ENCODE data around the gene GRK1. TPM values are rescaled to one million over a fixed set of nuclear protein-coding genes. Genes with fewer than 3 reads are reported as not detected.

The GRK1 gene
- total RNA-seq, 1 experiment from 2014 or later, result not detected

DNA sequence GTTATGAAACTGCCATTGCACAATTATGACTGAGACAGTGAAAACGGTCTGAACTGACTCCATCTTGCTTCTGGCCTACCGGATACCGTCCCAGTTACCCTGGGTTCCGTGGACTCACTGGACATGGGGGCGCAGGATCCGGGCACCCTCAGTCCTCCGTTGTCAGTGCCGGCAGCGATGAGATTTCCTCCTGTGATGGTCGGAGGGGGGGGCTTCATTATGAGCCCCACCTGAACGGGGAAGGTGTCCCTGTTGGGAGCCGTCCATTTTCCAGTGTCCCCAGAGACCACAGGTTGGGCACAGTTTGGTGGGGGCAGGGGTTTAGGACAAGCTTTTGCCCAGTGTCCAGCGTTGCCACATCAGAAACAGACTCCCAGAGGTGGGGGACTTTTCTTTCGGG is 115.5 kb downstream of the GRK1 start:
- Histone ChIP-seq H3K4me1 (replicated peaks; ENCODE audit: insufficient read depth) (peaks cover 29% of the 10 kb centered on the region), H3K9me2 (ENCODE audit: insufficient read depth) (no peaks in the 10 kb centered on the region), H3K9me3 (ENCODE audit: insufficient read depth, low read depth) (peaks cover 12% of the 10 kb centered on the region; the same call in 1 of the 2 replicates), H3K36me3 (ENCODE audit: low read depth) (no peaks in the 10 kb centered on the region), H3F3A (ENCODE audit: insufficient read depth, low read depth) (peaks cover 37% of the 10 kb centered on the region), H3K4me3 (no peak overlapping the region), H3K4me2 (no peak overlapping the region), H3K27me3 (ENCODE audit: insufficient read depth, low read depth) (peaks cover 23% of the 10 kb centered on the region), H2AFZ (no peak overlapping the region), H4K20me1 (ENCODE audit: insufficient read depth) (no peaks in the 10 kb centered on the region), H3K27ac (no peak overlapping the region), H3K79me2 (ENCODE audit: low read depth) (no peaks in the 10 kb centered on the region)
- CTCF ChIA-PET, result no interaction called here
- POLR2A ChIA-PET (ENCODE audit: unreplicated experiment), result no interaction called here
- TF ChIP-seq EZH2 (IDR thresholded peaks at IDR 0.05; ENCODE audit: low read depth), result no peak
- TF ChIP-seq, protein P1, sequence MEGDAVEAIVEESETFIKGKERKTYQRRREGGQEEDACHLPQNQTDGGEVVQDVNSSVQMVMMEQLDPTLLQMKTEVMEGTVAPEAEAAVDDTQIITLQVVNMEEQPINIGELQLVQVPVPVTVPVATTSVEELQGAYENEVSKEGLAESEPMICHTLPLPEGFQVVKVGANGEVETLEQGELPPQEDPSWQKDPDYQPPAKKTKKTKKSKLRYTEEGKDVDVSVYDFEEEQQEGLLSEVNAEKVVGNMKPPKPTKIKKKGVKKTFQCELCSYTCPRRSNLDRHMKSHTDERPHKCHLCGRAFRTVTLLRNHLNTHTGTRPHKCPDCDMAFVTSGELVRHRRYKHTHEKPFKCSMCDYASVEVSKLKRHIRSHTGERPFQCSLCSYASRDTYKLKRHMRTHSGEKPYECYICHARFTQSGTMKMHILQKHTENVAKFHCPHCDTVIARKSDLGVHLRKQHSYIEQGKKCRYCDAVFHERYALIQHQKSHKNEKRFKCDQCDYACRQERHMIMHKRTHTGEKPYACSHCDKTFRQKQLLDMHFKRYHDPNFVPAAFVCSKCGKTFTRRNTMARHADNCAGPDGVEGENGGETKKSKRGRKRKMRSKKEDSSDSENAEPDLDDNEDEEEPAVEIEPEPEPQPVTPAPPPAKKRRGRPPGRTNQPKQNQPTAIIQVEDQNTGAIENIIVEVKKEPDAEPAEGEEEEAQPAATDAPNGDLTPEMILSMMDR (conservative IDR thresholded peaks at IDR 0.05), result no peak
- DNase-seq, result no peak
- BruUV-seq (replicated peaks), result no TSS peak
- intact Hi-C loops (cut with micrococcal nuclease; ENCODE audit: unreplicated experiment), result no loop called here

DNA sequence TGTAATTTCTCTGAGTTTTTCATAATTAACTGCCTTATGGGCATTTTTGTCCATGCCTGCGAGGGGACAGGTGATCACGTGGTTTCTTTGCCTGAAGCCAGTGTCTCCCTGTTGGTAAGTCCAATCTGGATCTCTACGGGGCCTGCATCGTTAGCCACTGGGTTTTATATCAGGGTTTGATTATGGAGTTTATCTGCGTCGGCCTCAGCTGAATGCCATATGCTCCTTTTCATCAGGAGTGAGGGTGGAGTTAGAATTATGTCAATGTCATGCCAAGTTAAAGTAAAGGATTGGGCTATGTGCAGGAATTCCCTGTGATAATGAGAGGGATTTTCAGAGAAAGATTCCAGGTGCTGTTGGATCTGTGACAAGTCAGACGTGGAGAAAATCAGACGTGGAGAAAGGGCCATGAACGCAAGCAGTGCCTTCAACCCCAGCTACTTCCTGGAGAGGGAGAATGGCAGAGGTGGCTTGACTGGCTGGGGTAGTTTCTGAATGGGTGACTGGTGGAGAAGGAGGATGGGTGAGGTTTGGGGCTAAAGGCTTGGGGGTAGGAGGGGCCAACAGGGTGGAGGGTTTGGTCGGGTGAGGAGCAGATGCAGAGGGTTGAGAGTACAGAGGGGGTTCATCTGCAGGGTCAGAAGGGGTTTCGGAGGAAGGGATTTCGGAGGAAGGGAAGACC is 116.3 kb downstream of the GRK1 start:
- Histone ChIP-seq H3K4me3 (no peak overlapping the region), H3K27me3 (ENCODE audit: insufficient read depth, low read depth) (peaks cover 14% of the 10 kb centered on the region), H3K4me1 (replicated peaks; ENCODE audit: insufficient read depth) (peaks cover 29% of the 10 kb centered on the region), H3K79me2 (ENCODE audit: low read depth) (no peaks in the 10 kb centered on the region), H2AFZ (no peak overlapping the region), H4K20me1 (ENCODE audit: insufficient read depth) (no peaks in the 10 kb centered on the region), H3K9me3 (ENCODE audit: insufficient read depth, low read depth) (peaks cover 12% of the 10 kb centered on the region; the same call in 1 of the 2 replicates), H3F3A (ENCODE audit: insufficient read depth, low read depth) (peaks cover 37% of the 10 kb centered on the region), H3K36me3 (ENCODE audit: low read depth) (no peaks in the 10 kb centered on the region), H3K9me2 (ENCODE audit: insufficient read depth) (no peaks in the 10 kb centered on the region), H3K4me2 (no peak overlapping the region), H3K27ac (no peak overlapping the region)
- ChIA-PET CTCF (no interaction called here), POLR2A (ENCODE audit: unreplicated experiment) (no interaction called here)
- intact Hi-C loops (cut with micrococcal nuclease; ENCODE audit: unreplicated experiment), result no loop called here
- DNase-seq, result no peak
- no TSS peak for BruUV-seq (replicated peaks)
- TF ChIP-seq EZH2 (IDR thresholded peaks at IDR 0.05; ENCODE audit: low read depth), result no peak
- TF ChIP-seq, protein P1 (conservative IDR thresholded peaks at IDR 0.05), result no peak

DNA sequence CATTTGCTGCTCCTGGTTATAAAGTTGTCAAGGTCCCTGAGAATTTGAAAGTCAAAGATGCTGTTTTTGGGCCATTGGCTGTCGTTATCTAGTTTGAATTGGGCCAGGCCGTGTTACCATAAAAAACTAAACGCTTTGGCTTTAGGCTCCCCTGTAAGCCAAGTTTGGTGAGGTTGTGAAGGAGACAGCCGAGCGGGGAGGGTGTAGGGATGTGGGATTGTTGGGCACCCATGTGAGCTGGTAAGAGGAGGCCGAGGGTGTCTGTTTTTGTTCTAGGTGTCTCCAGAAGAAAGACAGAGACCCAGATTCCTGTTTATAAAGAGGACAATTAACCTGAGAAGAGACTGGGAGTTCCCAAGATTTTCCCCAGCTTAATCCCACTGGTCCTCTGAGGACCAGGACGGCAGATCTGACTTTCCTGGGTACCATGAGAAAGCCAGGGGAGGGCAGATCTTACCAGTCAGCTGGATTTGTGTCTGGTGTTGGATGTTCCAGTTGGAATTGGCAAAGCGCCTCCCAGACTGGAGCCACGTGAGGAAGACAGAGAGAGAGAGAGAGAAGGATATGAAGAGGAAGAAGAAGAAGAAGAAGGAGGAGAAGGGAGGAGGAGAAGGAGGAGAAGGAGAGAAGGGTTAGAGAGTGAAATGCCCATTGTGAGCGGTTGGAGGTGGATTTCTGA is 117.1 kb downstream of the GRK1 start:
- H3K79me2 ChIP-seq (ENCODE audit: low read depth), result no peaks in the 10 kb centered on the region
- H3K4me2 ChIP-seq, result peak overlapping the region; percentile 65
- peaks cover 8% of the 10 kb centered on the region; the same call in 1 of the 2 replicates for H3K27me3 ChIP-seq (ENCODE audit: insufficient read depth, low read depth)
- ChIA-PET POLR2A (ENCODE audit: unreplicated experiment) (interaction anchor here (0.5 kb wide), 1 partner anchor 405 kb away, joined by 3 read pairs; no protein-coding TSS in a partner anchor), CTCF (no interaction called here)
- BruUV-seq (replicated peaks), result no TSS peak
- no peak overlapping the region; the same call in 1 of the 2 replicates for H3K4me3 ChIP-seq
- intact Hi-C loops (cut with micrococcal nuclease; ENCODE audit: unreplicated experiment), result loop anchor here (2.0 kb wide), 1 partner anchor 31 kb away; no protein-coding TSS in a partner anchor
- peaks cover 12% of the 10 kb centered on the region; the same call in 1 of the 2 replicates for H3K9me3 ChIP-seq (ENCODE audit: insufficient read depth, low read depth)
- no peak for TF ChIP-seq EZH2 (IDR thresholded peaks at IDR 0.05; ENCODE audit: low read depth)
- TF ChIP-seq, protein P1 (conservative IDR thresholded peaks at IDR 0.05), result no peak
- H3F3A ChIP-seq (ENCODE audit: insufficient read depth, low read depth), result peaks cover 37% of the 10 kb centered on the region
- H3K36me3 ChIP-seq (ENCODE audit: low read depth), result no peaks in the 10 kb centered on the region
- no peaks in the 10 kb centered on the region for H4K20me1 ChIP-seq (ENCODE audit: insufficient read depth)
- peaks cover 29% of the 10 kb centered on the region for H3K4me1 ChIP-seq (replicated peaks; ENCODE audit: insufficient read depth)
- peak overlapping the region; percentile 62 for H3K27ac ChIP-seq
- no peaks in the 10 kb centered on the region for H3K9me2 ChIP-seq (ENCODE audit: insufficient read depth)
- no peak overlapping the region for H2AFZ ChIP-seq
- DNase-seq, result no peak
